ENCODE data around the gene SIRT3.

DNA sequence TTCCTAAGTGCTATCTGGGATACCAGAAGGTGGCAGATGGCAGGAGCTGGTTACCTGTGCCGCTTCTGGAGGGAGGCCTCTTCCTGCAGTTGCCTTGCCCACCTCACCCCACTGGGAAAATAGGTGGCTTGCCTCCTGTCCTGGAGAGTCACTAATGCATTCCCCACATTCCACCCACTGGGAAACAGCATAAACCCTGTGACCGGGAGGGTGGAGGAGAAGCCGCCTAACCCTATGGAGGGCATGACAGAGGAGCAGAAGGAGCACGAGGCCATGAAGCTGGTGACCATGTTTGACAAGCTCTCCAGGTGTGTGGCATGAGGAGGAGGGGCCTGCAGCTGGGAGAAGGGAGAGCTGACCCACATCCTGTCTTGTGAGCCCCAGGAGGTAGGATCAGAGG, 23.0 kb downstream of the SIRT3 start:
- TF ChIP-seq FOXP2 (optimal IDR thresholded peaks at IDR 0.05; ENCODE audit: control extremely low read depth, extremely low read length, insufficient read depth) (no peak), EZH2 (IDR thresholded peaks at IDR 0.05) (no peak), POLR2AphosphoS5 (IDR thresholded peaks at IDR 0.05; ENCODE audit: borderline replicate concordance, low read depth, low read length) (no peak)

Data from SK-N-MC (cell line).